ENCODE results near the gene CRACDL.

DNA sequence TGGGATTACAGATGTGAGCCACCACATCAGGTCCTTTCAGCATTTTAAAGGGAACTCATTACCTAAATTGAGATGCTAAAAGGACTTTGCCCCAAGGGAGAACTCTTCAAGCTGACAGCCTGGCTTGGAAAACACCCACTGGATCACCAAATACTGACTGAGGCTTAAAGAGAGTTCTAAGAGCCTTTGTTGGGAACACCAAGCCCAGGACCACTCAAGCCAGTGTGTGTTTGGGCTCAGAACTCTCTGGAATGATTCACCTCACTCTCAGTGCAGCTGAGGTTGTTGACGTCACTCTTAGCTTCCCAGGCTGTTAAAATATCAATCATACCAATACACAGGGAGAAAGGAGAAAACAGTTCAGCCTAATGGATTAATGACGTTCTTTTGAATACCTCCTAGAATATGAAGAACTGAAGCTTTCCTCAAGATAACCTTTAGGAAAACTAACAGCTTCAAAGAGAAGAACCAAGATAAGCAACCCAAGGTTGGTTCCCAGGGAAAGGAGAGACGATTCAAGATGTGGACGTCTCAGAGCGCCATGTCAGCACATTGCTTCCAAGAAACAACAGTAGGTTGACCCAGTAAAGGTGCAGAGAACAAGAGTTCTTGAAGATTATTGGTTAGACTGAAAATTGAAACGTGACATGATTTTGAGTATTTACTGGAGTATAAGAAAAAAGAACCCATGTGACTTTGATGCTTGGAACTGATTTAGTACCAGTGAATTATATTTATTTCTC, 157.1 kb downstream of the CRACDL start:
- TF ChIP-seq, protein P1, sequence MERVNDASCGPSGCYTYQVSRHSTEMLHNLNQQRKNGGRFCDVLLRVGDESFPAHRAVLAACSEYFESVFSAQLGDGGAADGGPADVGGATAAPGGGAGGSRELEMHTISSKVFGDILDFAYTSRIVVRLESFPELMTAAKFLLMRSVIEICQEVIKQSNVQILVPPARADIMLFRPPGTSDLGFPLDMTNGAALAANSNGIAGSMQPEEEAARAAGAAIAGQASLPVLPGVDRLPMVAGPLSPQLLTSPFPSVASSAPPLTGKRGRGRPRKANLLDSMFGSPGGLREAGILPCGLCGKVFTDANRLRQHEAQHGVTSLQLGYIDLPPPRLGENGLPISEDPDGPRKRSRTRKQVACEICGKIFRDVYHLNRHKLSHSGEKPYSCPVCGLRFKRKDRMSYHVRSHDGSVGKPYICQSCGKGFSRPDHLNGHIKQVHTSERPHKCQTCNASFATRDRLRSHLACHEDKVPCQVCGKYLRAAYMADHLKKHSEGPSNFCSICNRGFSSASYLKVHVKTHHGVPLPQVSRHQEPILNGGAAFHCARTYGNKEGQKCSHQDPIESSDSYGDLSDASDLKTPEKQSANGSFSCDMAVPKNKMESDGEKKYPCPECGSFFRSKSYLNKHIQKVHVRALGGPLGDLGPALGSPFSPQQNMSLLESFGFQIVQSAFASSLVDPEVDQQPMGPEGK (CRISPR knock-in tag; IDR thresholded peaks at IDR 0.05; ENCODE audit: borderline replicate concordance) = no peak
- TF ChIP-seq, protein P2, sequence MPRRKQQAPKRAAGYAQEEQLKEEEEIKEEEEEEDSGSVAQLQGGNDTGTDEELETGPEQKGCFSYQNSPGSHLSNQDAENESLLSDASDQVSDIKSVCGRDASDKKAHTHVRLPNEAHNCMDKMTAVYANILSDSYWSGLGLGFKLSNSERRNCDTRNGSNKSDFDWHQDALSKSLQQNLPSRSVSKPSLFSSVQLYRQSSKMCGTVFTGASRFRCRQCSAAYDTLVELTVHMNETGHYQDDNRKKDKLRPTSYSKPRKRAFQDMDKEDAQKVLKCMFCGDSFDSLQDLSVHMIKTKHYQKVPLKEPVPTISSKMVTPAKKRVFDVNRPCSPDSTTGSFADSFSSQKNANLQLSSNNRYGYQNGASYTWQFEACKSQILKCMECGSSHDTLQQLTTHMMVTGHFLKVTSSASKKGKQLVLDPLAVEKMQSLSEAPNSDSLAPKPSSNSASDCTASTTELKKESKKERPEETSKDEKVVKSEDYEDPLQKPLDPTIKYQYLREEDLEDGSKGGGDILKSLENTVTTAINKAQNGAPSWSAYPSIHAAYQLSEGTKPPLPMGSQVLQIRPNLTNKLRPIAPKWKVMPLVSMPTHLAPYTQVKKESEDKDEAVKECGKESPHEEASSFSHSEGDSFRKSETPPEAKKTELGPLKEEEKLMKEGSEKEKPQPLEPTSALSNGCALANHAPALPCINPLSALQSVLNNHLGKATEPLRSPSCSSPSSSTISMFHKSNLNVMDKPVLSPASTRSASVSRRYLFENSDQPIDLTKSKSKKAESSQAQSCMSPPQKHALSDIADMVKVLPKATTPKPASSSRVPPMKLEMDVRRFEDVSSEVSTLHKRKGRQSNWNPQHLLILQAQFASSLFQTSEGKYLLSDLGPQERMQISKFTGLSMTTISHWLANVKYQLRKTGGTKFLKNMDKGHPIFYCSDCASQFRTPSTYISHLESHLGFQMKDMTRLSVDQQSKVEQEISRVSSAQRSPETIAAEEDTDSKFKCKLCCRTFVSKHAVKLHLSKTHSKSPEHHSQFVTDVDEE (CRISPR knock-in tag; IDR thresholded peaks at IDR 0.05) = no peak
- TF ChIP-seq, protein P3, sequence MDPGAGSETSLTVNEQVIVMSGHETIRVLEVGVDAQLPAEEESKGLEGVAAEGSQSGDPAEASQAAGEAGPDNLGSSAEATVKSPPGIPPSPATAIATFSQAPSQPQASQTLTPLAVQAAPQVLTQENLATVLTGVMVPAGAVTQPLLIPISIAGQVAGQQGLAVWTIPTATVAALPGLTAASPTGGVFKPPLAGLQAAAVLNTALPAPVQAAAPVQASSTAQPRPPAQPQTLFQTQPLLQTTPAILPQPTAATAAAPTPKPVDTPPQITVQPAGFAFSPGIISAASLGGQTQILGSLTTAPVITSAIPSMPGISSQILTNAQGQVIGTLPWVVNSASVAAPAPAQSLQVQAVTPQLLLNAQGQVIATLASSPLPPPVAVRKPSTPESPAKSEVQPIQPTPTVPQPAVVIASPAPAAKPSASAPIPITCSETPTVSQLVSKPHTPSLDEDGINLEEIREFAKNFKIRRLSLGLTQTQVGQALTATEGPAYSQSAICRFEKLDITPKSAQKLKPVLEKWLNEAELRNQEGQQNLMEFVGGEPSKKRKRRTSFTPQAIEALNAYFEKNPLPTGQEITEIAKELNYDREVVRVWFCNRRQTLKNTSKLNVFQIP (CRISPR knock-in tag; IDR thresholded peaks at IDR 0.05; ENCODE audit: borderline replicate concordance, low read depth) = no peak
- no peak for TF ChIP-seq ZFP3 (CRISPR knock-in tag; IDR thresholded peaks at IDR 0.05)
- TF ChIP-seq, protein P4, sequence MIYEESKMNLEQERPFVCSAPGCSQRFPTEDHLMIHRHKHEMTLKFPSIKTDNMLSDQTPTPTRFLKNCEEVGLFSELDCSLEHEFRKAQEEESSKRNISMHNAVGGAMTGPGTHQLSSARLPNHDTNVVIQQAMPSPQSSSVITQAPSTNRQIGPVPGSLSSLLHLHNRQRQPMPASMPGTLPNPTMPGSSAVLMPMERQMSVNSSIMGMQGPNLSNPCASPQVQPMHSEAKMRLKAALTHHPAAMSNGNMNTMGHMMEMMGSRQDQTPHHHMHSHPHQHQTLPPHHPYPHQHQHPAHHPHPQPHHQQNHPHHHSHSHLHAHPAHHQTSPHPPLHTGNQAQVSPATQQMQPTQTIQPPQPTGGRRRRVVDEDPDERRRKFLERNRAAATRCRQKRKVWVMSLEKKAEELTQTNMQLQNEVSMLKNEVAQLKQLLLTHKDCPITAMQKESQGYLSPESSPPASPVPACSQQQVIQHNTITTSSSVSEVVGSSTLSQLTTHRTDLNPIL (CRISPR knock-in tag; IDR thresholded peaks at IDR 0.05; ENCODE audit: low read depth) = no peak
- no peak for TF ChIP-seq CSDC2 (CRISPR knock-in tag; IDR thresholded peaks at IDR 0.05)
- no peak for TF ChIP-seq ARNTL (CRISPR knock-in tag; IDR thresholded peaks at IDR 0.05; ENCODE audit: borderline replicate concordance, low read depth)
- TF ChIP-seq BACH2 (CRISPR knock-in tag; IDR thresholded peaks at IDR 0.05; ENCODE audit: borderline replicate concordance) = no peak
- TF ChIP-seq ZNF565 (CRISPR knock-in tag; conservative IDR thresholded peaks at IDR 0.05; ENCODE audit: low read depth) = no peak
- no peak for TF ChIP-seq SNAI2 (CRISPR knock-in tag; IDR thresholded peaks at IDR 0.05)
- TF ChIP-seq TCF4 (CRISPR knock-in tag; IDR thresholded peaks at IDR 0.05; ENCODE audit: borderline replicate concordance) = no peak
- no peak for TF ChIP-seq RARB (CRISPR knock-in tag; IDR thresholded peaks at IDR 0.05)
- TF ChIP-seq ZFP30 (CRISPR knock-in tag; IDR thresholded peaks at IDR 0.05) = no peak
- TF ChIP-seq, protein P5, sequence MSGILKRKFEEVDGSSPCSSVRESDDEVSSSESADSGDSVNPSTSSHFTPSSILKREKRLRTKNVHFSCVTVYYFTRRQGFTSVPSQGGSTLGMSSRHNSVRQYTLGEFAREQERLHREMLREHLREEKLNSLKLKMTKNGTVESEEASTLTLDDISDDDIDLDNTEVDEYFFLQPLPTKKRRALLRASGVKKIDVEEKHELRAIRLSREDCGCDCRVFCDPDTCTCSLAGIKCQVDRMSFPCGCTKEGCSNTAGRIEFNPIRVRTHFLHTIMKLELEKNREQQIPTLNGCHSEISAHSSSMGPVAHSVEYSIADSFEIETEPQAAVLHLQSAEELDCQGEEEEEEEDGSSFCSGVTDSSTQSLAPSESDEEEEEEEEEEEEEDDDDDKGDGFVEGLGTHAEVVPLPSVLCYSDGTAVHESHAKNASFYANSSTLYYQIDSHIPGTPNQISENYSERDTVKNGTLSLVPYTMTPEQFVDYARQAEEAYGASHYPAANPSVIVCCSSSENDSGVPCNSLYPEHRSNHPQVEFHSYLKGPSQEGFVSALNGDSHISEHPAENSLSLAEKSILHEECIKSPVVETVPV (CRISPR knock-in tag; IDR thresholded peaks at IDR 0.05) = no peak

Data from SK-N-SH treated with all-trans-retinoic acid at 6 μM for 48 hours (cell line).